Activated naive CD8-positive, alpha-beta T cell (primary cell): ENCODE results near the gene THAP8.

Experiments used
- H3K27ac Mint-ChIP-seq: one replicate; pipeline ENCODE4 v1.8.0; 2021; ENCODE audit warnings: mixed read lengths
- H3K27me3 Mint-ChIP-seq: one replicate; pipeline ENCODE4 v1.8.0; 2021; ENCODE audit warnings: mixed read lengths
- H3K36me3 Mint-ChIP-seq: one replicate; pipeline ENCODE4 v1.8.0; 2021; ENCODE audit warnings: mixed read lengths
- H3K4me1 Mint-ChIP-seq: one replicate; pipeline ENCODE4 v1.8.0; 2021; ENCODE audit warnings: low read depth, mixed read lengths
- H3K4me3 Mint-ChIP-seq: one replicate; pipeline ENCODE4 v1.8.0; 2021; ENCODE audit warnings: mild to moderate bottlenecking, mixed read lengths
- H3K9me3 Mint-ChIP-seq: one replicate; pipeline ENCODE4 v1.8.0; 2021; ENCODE audit warnings: low read depth, mixed read lengths

Gene THAP8

GRCh38 chr19:36054119-36054732, at the start of gene THAP8:
Gene THAP8, minus strand, starts transcription at chr19:36054285. Its CDS starts 68 bp downstream, at chr19:36054217.
- Mint-ChIP-seq H3K9me3 (no peaks in the 10 kb centered on the region), H3K27ac (peak within 1 kb of the TSS; percentile 96), H3K36me3 (no peaks in the 10 kb centered on the region), H3K27me3 (no peaks in the 10 kb centered on the region), H3K4me1 (peaks cover 18% of the 10 kb centered on the region), H3K4me3 (peak within 1 kb of the TSS; percentile 97)

- Mint-ChIP-seq H3K9me3 (no peaks in the 10 kb centered on the region), H3K4me3 (no peak overlapping the region), H3K27me3 (no peaks in the 10 kb centered on the region), H3K36me3 (peaks cover 2% of the 10 kb centered on the region), H3K27ac (no peak overlapping the region), H3K4me1 (no peaks in the 10 kb centered on the region)
Observed at GRCh38 chr19:36103040-36103626, 49.0 kb upstream of the THAP8 start.

GRCh38 chr19:36101550-36102327, 47.7 kb upstream of the THAP8 start:
- no peaks in the 10 kb centered on the region for H3K27me3 Mint-ChIP-seq
- no peak overlapping the region for H3K27ac Mint-ChIP-seq
- no peaks in the 10 kb centered on the region for H3K9me3 Mint-ChIP-seq
- H3K4me3 Mint-ChIP-seq: no peak overlapping the region
- H3K4me1 Mint-ChIP-seq: no peaks in the 10 kb centered on the region
- H3K36me3 Mint-ChIP-seq: peaks cover 2% of the 10 kb centered on the region

- H3K9me3 Mint-ChIP-seq: no peaks in the 10 kb centered on the region
- no peaks in the 10 kb centered on the region for H3K27me3 Mint-ChIP-seq
- H3K27ac Mint-ChIP-seq: no peak overlapping the region
- H3K4me3 Mint-ChIP-seq: no peak overlapping the region
- no peaks in the 10 kb centered on the region for H3K36me3 Mint-ChIP-seq
- no peaks in the 10 kb centered on the region for H3K4me1 Mint-ChIP-seq
Observed at GRCh38 chr19:36100476-36100875, 46.4 kb upstream of the THAP8 start.

GRCh38 chr19:36099166-36099785, 45.2 kb upstream of the THAP8 start:
- Mint-ChIP-seq H3K27me3 (no peaks in the 10 kb centered on the region), H3K4me1 (no peaks in the 10 kb centered on the region), H3K36me3 (no peaks in the 10 kb centered on the region), H3K27ac (no peak overlapping the region), H3K9me3 (no peaks in the 10 kb centered on the region), H3K4me3 (no peak overlapping the region)

GRCh38 chr19:36097036-36097435, 43.0 kb upstream of the THAP8 start:
- Mint-ChIP-seq H3K36me3 (peaks cover 5% of the 10 kb centered on the region), H3K27me3 (no peaks in the 10 kb centered on the region), H3K9me3 (no peaks in the 10 kb centered on the region), H3K4me1 (peaks cover 15% of the 10 kb centered on the region), H3K27ac (no peak overlapping the region), H3K4me3 (no peak overlapping the region)

GRCh38 chr19:36093687-36094086, 39.6 kb upstream of the THAP8 start:
- Mint-ChIP-seq H3K27me3 (no peaks in the 10 kb centered on the region), H3K36me3 (peaks cover 5% of the 10 kb centered on the region), H3K4me1 (peaks cover 15% of the 10 kb centered on the region), H3K9me3 (no peaks in the 10 kb centered on the region), H3K27ac (no peak overlapping the region), H3K4me3 (no peak overlapping the region)

GRCh38 chr19:36093146-36093662, 39.1 kb upstream of the THAP8 start:
- H3K27ac Mint-ChIP-seq: peak overlapping the region; percentile 50

GRCh38 chr19:36092566-36092965, 38.5 kb upstream of the THAP8 start:
- Mint-ChIP-seq H3K36me3 (peaks cover 5% of the 10 kb centered on the region), H3K9me3 (no peaks in the 10 kb centered on the region), H3K27me3 (no peaks in the 10 kb centered on the region), H3K4me3 (no peak overlapping the region), H3K27ac (no peak overlapping the region), H3K4me1 (peaks cover 15% of the 10 kb centered on the region)

More at GRCh38 chr19:36093146-36093662, 39.1 kb upstream of the THAP8 start:
- Mint-ChIP-seq H3K4me3 (peak overlapping the region; percentile 10), H3K9me3 (no peaks in the 10 kb centered on the region), H3K27me3 (no peaks in the 10 kb centered on the region), H3K4me1 (peaks cover 15% of the 10 kb centered on the region), H3K36me3 (peaks cover 5% of the 10 kb centered on the region)

- peaks cover 15% of the 10 kb centered on the region for H3K4me1 Mint-ChIP-seq
- H3K9me3 Mint-ChIP-seq: no peaks in the 10 kb centered on the region
- no peaks in the 10 kb centered on the region for H3K27me3 Mint-ChIP-seq
- no peak overlapping the region for H3K27ac Mint-ChIP-seq
- peaks cover 5% of the 10 kb centered on the region for H3K36me3 Mint-ChIP-seq
- H3K4me3 Mint-ChIP-seq: no peak overlapping the region
Observed at GRCh38 chr19:36090910-36091695, 37.0 kb upstream of the THAP8 start.

GRCh38 chr19:36089847-36090246, 35.8 kb upstream of the THAP8 start:
- Mint-ChIP-seq H3K36me3 (peaks cover 5% of the 10 kb centered on the region), H3K4me1 (peaks cover 15% of the 10 kb centered on the region), H3K4me3 (no peak overlapping the region), H3K27ac (no peak overlapping the region), H3K9me3 (no peaks in the 10 kb centered on the region), H3K27me3 (no peaks in the 10 kb centered on the region)

- H3K9me3 Mint-ChIP-seq: no peaks in the 10 kb centered on the region
- H3K36me3 Mint-ChIP-seq: peaks cover 2% of the 10 kb centered on the region
- no peaks in the 10 kb centered on the region for H3K27me3 Mint-ChIP-seq
- no peak overlapping the region for H3K27ac Mint-ChIP-seq
- no peaks in the 10 kb centered on the region for H3K4me1 Mint-ChIP-seq
- no peak overlapping the region for H3K4me3 Mint-ChIP-seq
Observed at GRCh38 chr19:36086326-36086725, 32.2 kb upstream of the THAP8 start.

GRCh38 chr19:36084231-36085009, 30.3 kb upstream of the THAP8 start:
- Mint-ChIP-seq H3K4me3 (no peak overlapping the region), H3K9me3 (no peaks in the 10 kb centered on the region), H3K4me1 (no peaks in the 10 kb centered on the region), H3K27ac (no peak overlapping the region), H3K36me3 (peaks cover 2% of the 10 kb centered on the region), H3K27me3 (no peaks in the 10 kb centered on the region)

- Mint-ChIP-seq H3K27me3 (no peaks in the 10 kb centered on the region), H3K36me3 (peaks cover 2% of the 10 kb centered on the region), H3K4me3 (no peak overlapping the region), H3K27ac (no peak overlapping the region), H3K4me1 (no peaks in the 10 kb centered on the region), H3K9me3 (no peaks in the 10 kb centered on the region)
Observed at GRCh38 chr19:36082916-36083315, 28.8 kb upstream of the THAP8 start.
